OCI-LY1 (cell line): ENCODE measurements around the gene AFMID.

Source experiments
- EZH2 ChIP-seq: fragments of 200-600 bp; sonication (generic), shearing (Covaris generic); IDR thresholded peaks from 2 replicates; pipeline ENCODE4 v1.8.0; 2017; ENCODE audit warnings: borderline replicate concordance, mixed run types, mild to moderate bottlenecking, antibody characterized with exemption, low read length, moderate library complexity, mixed read lengths
- TF ChIP-seq, protein P1 (sequence below): fragments of 200-600 bp; sonication (generic), shearing (Covaris generic); IDR thresholded peaks from 2 replicates; pipeline ENCODE4 v1.5.1; 2017; ENCODE audit warnings: mild to moderate bottlenecking, antibody characterized with exemption, low read length, moderate library complexity, mixed read lengths

DNA sequence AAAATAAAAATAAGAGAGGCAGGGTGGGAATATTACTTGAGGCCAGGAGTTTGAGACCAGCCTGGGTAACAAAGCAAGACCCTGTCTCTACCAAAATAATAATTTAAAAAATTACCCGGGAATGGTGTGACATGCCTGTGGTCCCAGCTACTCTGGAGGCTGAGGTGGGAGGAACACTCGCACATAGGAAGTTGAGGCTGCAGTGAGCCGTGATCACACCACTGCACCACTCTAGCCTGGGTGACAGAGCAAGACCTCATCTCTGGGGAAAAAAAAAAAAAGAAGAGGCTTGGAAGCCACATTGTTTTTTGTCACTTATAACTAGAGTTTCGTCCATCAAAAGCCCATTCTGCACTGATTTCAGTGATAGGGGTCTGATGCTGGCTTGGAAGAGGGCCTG is 41.0 kb downstream of the AFMID start:
- TF ChIP-seq, protein P1, sequence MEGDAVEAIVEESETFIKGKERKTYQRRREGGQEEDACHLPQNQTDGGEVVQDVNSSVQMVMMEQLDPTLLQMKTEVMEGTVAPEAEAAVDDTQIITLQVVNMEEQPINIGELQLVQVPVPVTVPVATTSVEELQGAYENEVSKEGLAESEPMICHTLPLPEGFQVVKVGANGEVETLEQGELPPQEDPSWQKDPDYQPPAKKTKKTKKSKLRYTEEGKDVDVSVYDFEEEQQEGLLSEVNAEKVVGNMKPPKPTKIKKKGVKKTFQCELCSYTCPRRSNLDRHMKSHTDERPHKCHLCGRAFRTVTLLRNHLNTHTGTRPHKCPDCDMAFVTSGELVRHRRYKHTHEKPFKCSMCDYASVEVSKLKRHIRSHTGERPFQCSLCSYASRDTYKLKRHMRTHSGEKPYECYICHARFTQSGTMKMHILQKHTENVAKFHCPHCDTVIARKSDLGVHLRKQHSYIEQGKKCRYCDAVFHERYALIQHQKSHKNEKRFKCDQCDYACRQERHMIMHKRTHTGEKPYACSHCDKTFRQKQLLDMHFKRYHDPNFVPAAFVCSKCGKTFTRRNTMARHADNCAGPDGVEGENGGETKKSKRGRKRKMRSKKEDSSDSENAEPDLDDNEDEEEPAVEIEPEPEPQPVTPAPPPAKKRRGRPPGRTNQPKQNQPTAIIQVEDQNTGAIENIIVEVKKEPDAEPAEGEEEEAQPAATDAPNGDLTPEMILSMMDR: no peak
- TF ChIP-seq EZH2: no peak
